Kidney tubule cell (primary cell): ENCODE measurements around the gene EFNB3.

Experiments
- DNase-seq: peaks from one replicate; pipeline ENCODE4 v3.0.0-alpha.2; 2018; ENCODE audit warnings: low spot score

The EFNB3 gene

GRCh38 chr17:7700510-7700909, 4.5 kb upstream of the EFNB3 start:
- DNase-seq: no peak

GRCh38 chr17:7701681-7702080, 3.3 kb upstream of the EFNB3 start:
- DNase-seq: no peak

- no peak for DNase-seq
Observed at GRCh38 chr17:7702776-7703175, 2.2 kb upstream of the EFNB3 start.

- peak; percentile 45 for DNase-seq
Observed at GRCh38 chr17:7703584-7704479, 1.2 kb upstream of the EFNB3 start.

- no peak for DNase-seq
Observed at GRCh38 chr17:7705269-7706255, 560 bp downstream of the EFNB3 start.

- no peak for DNase-seq
Observed at GRCh38 chr17:7706631-7707354, 1.8 kb downstream of the EFNB3 start.

- no peak for DNase-seq
Observed at GRCh38 chr17:7707446-7707845, 2.4 kb downstream of the EFNB3 start.

GRCh38 chr17:7707858-7708750, 3.1 kb downstream of the EFNB3 start:
- DNase-seq: no peak

- DNase-seq: no peak
Observed at GRCh38 chr17:7709031-7709430, 4.0 kb downstream of the EFNB3 start.

- no peak for DNase-seq
Observed at GRCh38 chr17:7710301-7710700, 5.3 kb downstream of the EFNB3 start.

GRCh38 chr17:7711051-7711755, 6.2 kb downstream of the EFNB3 start:
- DNase-seq: no peak

GRCh38 chr17:7712111-7712771, 7.2 kb downstream of the EFNB3 start:
- no peak for DNase-seq

GRCh38 chr17:7713782-7714181, 8.8 kb downstream of the EFNB3 start:
- DNase-seq: no peak

GRCh38 chr17:7714721-7715594, 10.0 kb downstream of the EFNB3 start:
- DNase-seq: no peak

- no peak for DNase-seq
Observed at GRCh38 chr17:7715936-7716886, 11.2 kb downstream of the EFNB3 start.

- DNase-seq: peak; percentile 91
Observed at GRCh38 chr17:7716901-7717755, 12.1 kb downstream of the EFNB3 start, which contains the start of gene DNAH2. TSS of gene DNAH2 (plus strand) at chr17:7717744. CDS start at chr17:7719735, 1,991 bp downstream.
